Ascending aorta (tissue), 2 donors: Measurements from ENCODE around the gene ADAM22. TPM values are rescaled to one million over a fixed set of nuclear protein-coding genes. Genes with fewer than 3 reads are reported as not detected.

Experiments used
- DNase-seq, 2 donors: peaks; one replicate each; pipeline ENCODE4 v3.0.0-alpha.2; 2019; ENCODE audit warnings: low spot score in 2 of 2
- H3K27ac ChIP-seq, 2 donors: fragments of 200-600 bp; sonication (generic); one replicate each; pipeline ENCODE4 v1.5.1; 2016 to 2017; ENCODE audit warnings: mild to moderate bottlenecking in 1 of 2
- H3K27me3 ChIP-seq: fragments of 200-600 bp; sonication (generic); one replicate; pipeline ENCODE4 v1.5.1; 2017
- H3K36me3 ChIP-seq, 2 donors: fragments of 200-600 bp; sonication (generic); one replicate each; pipeline ENCODE4 v1.5.1; 2016
- H3K4me1 ChIP-seq, 2 donors: fragments of 200-600 bp; sonication (generic); one replicate each; pipeline ENCODE4 v1.5.1; 2016 to 2017; ENCODE audit warnings: mild to moderate bottlenecking in 1 of 2
- H3K4me3 ChIP-seq, 2 donors: fragments of 200-600 bp; sonication (generic); one replicate each; pipeline ENCODE4 v1.5.1; 2016 to 2017; ENCODE audit warnings: mild to moderate bottlenecking in 1 of 2
- H3K9me3 ChIP-seq, 2 donors: fragments of 200-600 bp; sonication (generic); one replicate each; pipeline ENCODE4 v1.5.1; 2016
- CTCF ChIP-seq, 3 experiments: fragments of 200-600 bp in 2 of 3; fragments of 450-650 bp in 1 of 3; sonication (generic) in 2 of 3; IDR thresholded peaks; one replicate each; pipeline ENCODE4 v1.5.1; 2016 to 2019; ENCODE audit warnings: antibody characterized with exemption in 3 of 3, mild to moderate bottlenecking in 1 of 3, moderate library complexity in 1 of 3
- intact Hi-C: fragments of 100-400 bp; cut with DNase I; formaldehyde crosslinking; loops from one replicate; pipeline ENCODE4 v1.15.1; 2023
- total RNA-seq: library from RNA; depleted of rRNA; stranded (reverse); fragments of >200 nt; gene quantifications from one replicate; pipeline ENCODE4 v1.1.0, GENCODE V29; 2016

ADAM22 gene
- total RNA-seq, 1 donor from 2014 or later = 0.85 TPM

GRCh38 chr7:88044069-88044468, 110.0 kb downstream of the ADAM22 start:
- no peaks in the 10 kb centered on the region for H3K4me1 ChIP-seq
- H3K4me3 ChIP-seq = no peak overlapping the region
- no peaks in the 10 kb centered on the region for H3K36me3 ChIP-seq
- H3K9me3 ChIP-seq = no peaks in the 10 kb centered on the region
- H3K27ac ChIP-seq = no peak overlapping the region
- H3K27me3 ChIP-seq = no peaks in the 10 kb centered on the region
- intact Hi-C loops = no loop called here
- no peak for TF ChIP-seq CTCF (IDR thresholded peaks at IDR 0.05)
- no peak for DNase-seq

- Histone ChIP-seq H3K27me3 (no peaks in the 10 kb centered on the region), H3K4me1 (no peaks in the 10 kb centered on the region), H3K36me3 (no peaks in the 10 kb centered on the region), H3K27ac (no peak overlapping the region), H3K4me3 (no peak overlapping the region), H3K9me3 (no peaks in the 10 kb centered on the region)
- TF ChIP-seq CTCF (IDR thresholded peaks at IDR 0.05) = no peak
- intact Hi-C loops = no loop called here
- DNase-seq = no peak
These were observed 113.0 kb downstream of the ADAM22 start for GRCh38 chr7:88046839-88047573.

- Histone ChIP-seq H3K4me3 (no peak overlapping the region), H3K9me3 (no peaks in the 10 kb centered on the region), H3K27ac (no peak overlapping the region), H3K27me3 (no peaks in the 10 kb centered on the region), H3K4me1 (no peaks in the 10 kb centered on the region), H3K36me3 (no peaks in the 10 kb centered on the region)
- TF ChIP-seq CTCF (IDR thresholded peaks at IDR 0.05) = no peak
- intact Hi-C loops = no loop called here
- no peak for DNase-seq
These were observed 123.6 kb downstream of the ADAM22 start for GRCh38 chr7:88057655-88058054.

GRCh38 chr7:88062238-88062637, 128.2 kb downstream of the ADAM22 start:
- intact Hi-C loops = no loop called here
- H3K9me3 ChIP-seq = no peaks in the 10 kb centered on the region
- H3K36me3 ChIP-seq = no peaks in the 10 kb centered on the region
- H3K4me1 ChIP-seq = no peaks in the 10 kb centered on the region
- no peak overlapping the region for H3K4me3 ChIP-seq
- TF ChIP-seq CTCF (IDR thresholded peaks at IDR 0.05) = no peak
- H3K27ac ChIP-seq = no peak overlapping the region
- no peaks in the 10 kb centered on the region for H3K27me3 ChIP-seq
- DNase-seq = no peak

- Histone ChIP-seq H3K27ac (no peak overlapping the region), H3K9me3 (no peaks in the 10 kb centered on the region), H3K4me3 (no peak overlapping the region), H3K4me1 (no peaks in the 10 kb centered on the region), H3K36me3 (no peaks in the 10 kb centered on the region), H3K27me3 (no peaks in the 10 kb centered on the region)
- TF ChIP-seq CTCF (IDR thresholded peaks at IDR 0.05) = no peak
- DNase-seq = no peak
- intact Hi-C loops = no loop called here
These were observed 135.0 kb downstream of the ADAM22 start for GRCh38 chr7:88069093-88069492.
